HL-60/S4 (cell line): ENCODE measurements around the gene RYR2.
"Not testable (repeated sequence)": the region's sequence is repeated elsewhere in the genome, so short reads cannot be mapped to it uniquely, and the experiment has no call there.

Source experiments
- in situ Hi-C: fragments of 300-500 bp; cut with MboI; formaldehyde crosslinking; loops from 2 replicates; pipeline ENCODE4 v1.14.3; 2022; ENCODE audit warnings: low sequenced_read_pairs

Gene RYR2

DNA sequence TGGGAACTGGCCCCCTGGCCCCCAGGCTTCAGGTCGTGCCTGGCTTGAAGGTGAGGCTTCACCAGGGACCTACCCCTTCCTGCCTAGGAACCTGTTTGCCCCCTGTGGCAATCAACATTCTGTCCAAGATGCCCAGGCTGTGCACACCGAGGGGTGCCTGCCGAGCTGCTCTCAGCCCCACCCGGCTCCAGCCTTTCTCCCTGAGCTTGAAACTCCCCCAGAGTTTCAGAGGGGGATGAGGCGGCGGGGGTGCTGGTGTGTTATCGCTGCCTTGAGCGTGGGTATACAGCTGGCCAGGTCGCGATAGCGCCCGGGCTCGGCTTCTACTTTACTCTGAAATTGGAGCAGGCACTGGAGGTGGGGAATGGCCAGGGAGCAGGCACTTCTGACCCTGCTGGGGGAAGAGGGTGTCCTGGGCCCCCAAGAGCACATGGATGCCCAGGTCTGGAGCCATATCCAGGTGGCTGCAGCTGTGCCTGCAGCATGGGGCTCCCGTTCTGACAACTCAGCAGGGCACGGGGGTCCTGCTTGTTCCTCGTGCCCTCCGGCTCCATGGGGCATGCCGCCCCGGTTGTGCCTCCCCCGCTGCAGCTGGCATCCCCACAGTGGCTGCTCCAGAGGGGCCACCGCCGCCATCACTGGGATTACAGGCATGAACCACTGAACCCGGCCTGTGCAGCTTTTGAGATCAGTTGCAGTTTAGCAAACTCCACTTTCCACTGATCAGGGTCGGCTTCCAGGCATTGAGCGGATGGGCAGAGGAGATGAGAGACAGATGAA lies 29.8 kb downstream of the RYR2 start:
- in situ Hi-C loops: no loop called here

GRCh38 chr1:237074371-237075117 lies 32.6 kb downstream of the RYR2 start:
- in situ Hi-C loops: no loop called here

GRCh38 chr1:237084341-237085077 lies 42.5 kb downstream of the RYR2 start:
- in situ Hi-C loops: no loop called here

DNA sequence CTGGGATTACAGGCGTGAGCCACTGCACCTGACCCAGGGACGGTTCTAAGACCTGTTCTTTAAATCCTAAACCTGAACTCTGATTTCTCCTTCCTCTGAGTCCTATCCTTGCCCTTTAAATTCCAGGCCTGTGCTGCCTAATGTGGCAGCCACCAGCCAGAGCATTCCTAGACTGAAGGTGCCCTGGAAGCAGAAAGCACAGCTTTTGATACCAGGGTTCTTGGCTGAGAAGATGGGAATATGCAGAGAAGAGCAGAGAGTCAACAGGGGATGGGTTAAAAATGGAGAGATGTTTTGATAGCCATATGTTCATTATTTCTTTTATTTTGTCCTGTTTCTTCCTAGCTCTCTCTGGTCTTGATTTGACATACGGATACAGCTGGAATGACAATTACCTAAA lies 49.7 kb downstream of the RYR2 start:
- in situ Hi-C loops: no loop called here

GRCh38 chr1:237093691-237094090 lies 51.7 kb downstream of the RYR2 start:
- in situ Hi-C loops: no loop called here

- in situ Hi-C loops: no loop called here
Measured at GRCh38 chr1:237098541-237098940, 56.6 kb downstream of the RYR2 start.

GRCh38 chr1:237103021-237103420 lies 61.0 kb downstream of the RYR2 start:
- in situ Hi-C loops: loop anchor here (25.0 kb wide), 1 partner anchor 491 kb away; the partner anchor contains the start of gene HEATR1

DNA sequence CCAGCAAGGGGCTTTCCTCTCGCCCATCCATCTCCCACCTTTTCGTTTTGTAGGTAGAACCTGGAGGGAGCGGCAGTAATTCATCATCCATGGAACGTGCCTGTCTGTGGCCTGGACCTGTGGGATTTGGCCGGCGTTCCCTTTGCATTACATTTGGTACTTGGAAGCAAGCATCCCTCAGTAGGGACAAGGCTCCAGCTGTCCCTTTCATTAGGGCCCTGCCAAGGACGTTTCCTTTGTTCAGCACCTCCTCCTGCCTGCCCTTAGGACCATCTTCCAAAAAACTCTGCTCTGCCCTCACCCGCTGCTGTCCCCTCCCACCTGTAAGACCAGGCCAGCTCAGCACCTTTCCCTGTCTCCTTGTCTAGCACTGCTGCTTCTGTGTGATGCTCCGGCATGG lies 62.1 kb downstream of the RYR2 start:
- in situ Hi-C loops: loop anchor here (25.0 kb wide), 1 partner anchor 492 kb away; the partner anchor contains the start of gene HEATR1

DNA sequence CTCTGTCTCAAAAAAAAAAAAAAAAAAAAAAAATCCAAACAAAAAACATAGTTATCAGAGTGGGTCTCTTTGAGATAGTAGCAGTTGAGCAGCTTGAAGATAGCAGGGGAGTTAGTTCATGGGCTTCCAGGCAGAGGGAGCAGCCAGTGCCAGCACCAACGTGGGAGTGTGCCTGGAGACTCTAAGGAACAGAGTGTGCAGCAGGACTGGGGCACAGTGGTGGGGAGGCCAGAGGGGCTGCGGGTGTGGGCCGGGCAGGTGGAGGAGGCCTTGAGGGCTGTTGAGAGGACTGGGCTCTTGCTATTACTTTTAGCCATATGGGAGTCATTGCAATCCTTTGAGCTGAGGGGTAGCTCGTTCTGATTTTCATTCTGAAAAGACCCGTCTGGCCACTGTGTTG lies 63.8 kb downstream of the RYR2 start:
- in situ Hi-C loops: loop anchor here (25.0 kb wide), 1 partner anchor 494 kb away; the partner anchor contains the start of gene HEATR1

DNA sequence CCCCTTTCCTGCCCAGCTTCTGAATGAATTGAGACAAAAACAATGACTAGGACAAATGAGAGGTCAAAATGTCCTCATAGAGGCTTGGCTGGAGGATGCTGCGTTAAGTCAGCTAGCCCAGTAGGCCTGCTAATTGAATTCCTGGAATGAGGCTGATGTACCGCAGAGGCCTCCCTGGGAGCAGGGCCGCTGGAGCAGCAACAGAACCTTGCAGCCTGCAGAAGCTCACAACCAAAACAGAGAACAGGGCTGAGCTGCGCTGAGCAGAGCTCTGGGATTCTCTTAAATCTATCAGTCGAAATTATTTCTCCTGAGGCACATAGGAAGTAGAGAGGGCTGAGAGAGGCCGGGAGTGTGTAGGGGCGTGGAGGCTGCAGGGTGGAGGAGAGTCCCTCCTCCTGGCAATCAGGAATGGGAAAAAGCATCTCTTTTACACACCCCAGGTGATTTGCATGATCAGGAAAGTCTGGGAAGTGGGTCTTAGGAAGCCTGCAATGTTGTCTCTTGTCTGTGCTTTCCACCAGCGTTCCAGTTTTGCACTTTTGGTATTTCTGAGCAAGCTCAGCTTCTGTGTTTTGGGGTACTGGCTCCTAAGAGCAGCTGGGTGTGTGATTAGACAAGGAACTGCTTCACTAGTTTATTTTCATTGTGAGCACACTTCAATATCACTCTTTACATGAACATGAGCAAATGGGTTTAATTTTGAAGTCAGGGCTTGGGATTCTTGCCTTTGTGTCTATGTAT lies 66.5 kb downstream of the RYR2 start:
- in situ Hi-C loops: loop anchor here (25.0 kb wide), 1 partner anchor 496 kb away; the partner anchor contains the start of gene HEATR1

- in situ Hi-C loops: loop anchor here (25.0 kb wide), 1 partner anchor 500 kb away; the partner anchor contains the start of gene HEATR1
Measured at GRCh38 chr1:237111807-237112206, 69.8 kb downstream of the RYR2 start.

DNA sequence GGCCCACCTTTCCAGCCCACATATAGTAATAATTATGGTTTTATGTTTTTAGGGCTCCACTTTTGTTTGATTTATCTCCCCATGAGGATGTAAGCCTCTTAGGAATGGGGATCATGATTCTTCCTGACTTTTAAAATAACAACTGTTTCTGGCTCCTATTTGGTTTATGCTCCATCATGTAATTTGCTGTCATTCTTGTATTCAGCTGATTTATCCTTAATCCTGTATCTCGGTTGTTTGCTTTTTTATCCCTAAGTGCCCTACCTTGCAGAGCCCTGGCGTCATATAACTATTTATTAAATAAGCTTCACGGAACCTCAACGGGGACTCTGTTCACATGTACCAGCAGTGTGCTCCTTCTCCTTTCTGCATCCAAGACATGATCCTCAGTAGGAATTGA lies 70.7 kb downstream of the RYR2 start:
- in situ Hi-C loops: loop anchor here (25.0 kb wide), 1 partner anchor 500 kb away; the partner anchor contains the start of gene HEATR1

DNA sequence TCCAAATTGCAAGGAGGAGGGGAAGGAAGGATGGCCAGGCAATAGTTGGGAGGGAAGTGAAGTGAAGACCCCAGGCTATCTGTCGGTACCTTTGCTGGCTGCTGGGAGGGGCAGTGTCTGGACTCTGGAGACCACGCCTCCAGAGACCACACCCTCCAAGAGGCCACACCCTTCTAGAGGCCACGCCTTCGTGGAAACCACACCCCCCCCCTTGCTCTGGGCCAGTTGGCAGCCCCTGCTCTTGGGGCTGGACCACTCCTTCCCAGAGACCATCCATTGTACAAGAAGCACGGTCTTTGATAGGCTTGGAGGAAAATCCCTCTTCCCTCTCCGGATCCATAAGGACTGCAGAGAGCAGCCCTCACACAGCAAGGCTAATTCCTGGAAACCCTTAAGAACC lies 73.1 kb downstream of the RYR2 start:
- in situ Hi-C loops: loop anchor here (25.0 kb wide), 1 partner anchor 503 kb away; the partner anchor contains the start of gene HEATR1

GRCh38 chr1:237119091-237119490 lies 77.1 kb downstream of the RYR2 start:
- in situ Hi-C loops: loop anchor here (25.0 kb wide), 1 partner anchor 507 kb away; the partner anchor contains the start of gene HEATR1

DNA sequence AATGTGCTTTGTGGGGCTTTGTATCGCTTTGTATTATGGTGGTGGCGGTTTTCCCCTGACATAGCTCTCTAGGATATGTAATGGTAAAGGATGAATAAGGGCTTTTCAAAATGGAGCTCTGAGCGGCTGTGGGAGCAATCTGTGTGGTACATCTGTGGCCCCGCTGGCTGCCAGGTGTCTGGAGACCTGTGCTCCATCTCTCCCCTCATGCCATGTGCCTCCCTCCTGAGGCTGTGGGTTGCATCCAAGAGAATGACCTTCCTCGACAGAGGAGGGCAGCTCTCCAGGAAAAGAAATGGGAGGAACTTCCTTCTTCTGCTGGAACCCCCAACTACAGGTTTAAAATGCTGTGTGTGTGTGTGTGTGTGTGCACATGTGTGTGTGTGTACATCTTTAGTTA lies 78.7 kb downstream of the RYR2 start:
- in situ Hi-C loops: loop anchor here (25.0 kb wide), 1 partner anchor 508 kb away; the partner anchor contains the start of gene HEATR1

DNA sequence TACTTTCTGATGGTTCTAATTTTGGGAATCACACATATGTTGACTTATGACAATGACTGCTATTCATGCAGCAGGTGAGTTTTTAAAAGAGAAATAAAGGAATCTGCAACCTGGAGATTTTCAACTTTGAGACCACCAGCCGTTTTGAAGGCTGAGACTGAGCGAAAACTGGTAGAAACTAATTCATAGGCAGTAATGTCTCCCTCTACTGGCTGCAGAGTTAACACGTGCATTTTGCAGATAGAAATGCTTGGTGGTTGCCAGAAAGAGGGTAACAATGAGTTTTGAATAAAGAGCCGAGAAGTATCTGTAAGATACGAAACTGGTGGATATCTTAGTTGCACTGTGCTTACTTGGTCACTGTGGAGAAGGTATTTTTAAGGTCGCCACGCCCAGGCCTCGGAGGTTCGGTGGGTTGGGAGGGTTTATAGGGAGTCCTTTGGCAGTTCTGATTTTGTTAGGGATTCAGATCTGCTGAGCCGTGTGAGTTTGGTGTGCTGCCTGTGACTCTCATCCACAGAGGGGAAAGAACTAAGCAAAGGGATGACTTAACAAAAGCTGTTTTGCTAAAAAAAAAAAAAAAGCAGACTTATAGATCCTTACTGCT lies 83.0 kb downstream of the RYR2 start:
- in situ Hi-C loops: loop anchor here (25.0 kb wide), 1 partner anchor 513 kb away; the partner anchor contains the start of gene HEATR1

DNA sequence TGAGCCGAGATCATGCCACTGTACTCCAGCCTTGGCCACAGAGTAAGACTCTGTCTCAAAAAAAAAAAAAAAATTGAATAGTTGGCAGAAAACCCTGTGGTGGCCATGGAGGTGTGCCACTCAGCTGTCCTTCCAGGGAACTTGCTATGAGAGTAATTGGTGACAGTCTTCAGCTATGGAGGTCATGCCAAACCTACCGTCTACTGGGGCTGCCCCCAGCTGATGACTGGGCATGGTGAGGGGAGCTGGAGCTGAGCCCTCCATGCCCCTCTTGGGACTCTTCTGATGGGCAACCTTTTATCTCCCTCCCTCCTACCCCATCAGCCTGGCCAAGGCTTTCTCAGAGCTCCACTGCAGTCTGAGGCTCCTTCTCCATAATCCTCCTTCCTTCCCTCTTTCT lies 84.2 kb downstream of the RYR2 start:
- in situ Hi-C loops: no loop called here

GRCh38 chr1:237127301-237127700 lies 85.3 kb downstream of the RYR2 start:
- in situ Hi-C loops: not testable (repeated sequence)

GRCh38 chr1:237133921-237134320 lies 91.9 kb downstream of the RYR2 start:
- in situ Hi-C loops: no loop called here

- in situ Hi-C loops: no loop called here
Measured at GRCh38 chr1:237134929-237135328, 92.9 kb downstream of the RYR2 start.
